Tibial nerve (tissue), 4 donors: ENCODE data around the gene CNTF.

Source experiments
- EP300 ChIP-seq, 2 donors: sonication (generic); formaldehyde crosslinking; IDR thresholded peaks; one replicate each; pipeline ENCODE4 v1.6.1; 2017; ENCODE audit warnings: antibody characterized with exemption in 2 of 2, mild to moderate bottlenecking in 1 of 2
- POLR2A ChIP-seq, 2 donors: fragments of 450-650 bp; IDR thresholded peaks; one replicate each; pipeline ENCODE4 v1.6.1; 2017; ENCODE audit warnings: antibody characterized with exemption in 2 of 2, mild to moderate bottlenecking in 2 of 2, moderate library complexity in 2 of 2
- TF ChIP-seq, protein P1 (sequence below), 5 experiments: fragments of 200-600 bp in 3 of 5; fragments of 450-650 bp in 2 of 5; sonication (generic) in 3 of 5; IDR thresholded peaks; one replicate each; pipeline ENCODE4 v1.5.1; 2016 to 2019; ENCODE audit warnings: antibody characterized with exemption in 5 of 5, mild to moderate bottlenecking in 3 of 5, moderate library complexity in 2 of 5

DNA sequence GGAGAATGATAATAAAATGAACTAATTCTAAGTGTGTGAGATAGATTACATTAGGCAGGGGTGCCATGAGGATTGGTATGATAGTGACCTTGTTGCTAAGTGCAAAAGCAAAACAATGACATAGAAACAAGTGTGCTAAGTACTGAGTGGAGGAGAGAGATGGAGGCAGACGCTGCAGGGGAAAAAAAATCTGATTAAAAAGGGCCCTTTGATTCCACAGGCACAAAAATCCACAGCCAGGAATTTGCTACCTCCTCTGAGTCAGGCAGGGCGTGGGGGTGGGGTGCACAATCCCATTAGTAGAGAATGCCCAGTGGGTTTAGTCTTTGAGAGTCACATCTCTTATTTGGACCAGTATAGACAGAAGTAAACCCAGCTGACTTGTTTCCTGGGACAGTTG lies at the start of gene CNTF:
- TF ChIP-seq, protein P1, sequence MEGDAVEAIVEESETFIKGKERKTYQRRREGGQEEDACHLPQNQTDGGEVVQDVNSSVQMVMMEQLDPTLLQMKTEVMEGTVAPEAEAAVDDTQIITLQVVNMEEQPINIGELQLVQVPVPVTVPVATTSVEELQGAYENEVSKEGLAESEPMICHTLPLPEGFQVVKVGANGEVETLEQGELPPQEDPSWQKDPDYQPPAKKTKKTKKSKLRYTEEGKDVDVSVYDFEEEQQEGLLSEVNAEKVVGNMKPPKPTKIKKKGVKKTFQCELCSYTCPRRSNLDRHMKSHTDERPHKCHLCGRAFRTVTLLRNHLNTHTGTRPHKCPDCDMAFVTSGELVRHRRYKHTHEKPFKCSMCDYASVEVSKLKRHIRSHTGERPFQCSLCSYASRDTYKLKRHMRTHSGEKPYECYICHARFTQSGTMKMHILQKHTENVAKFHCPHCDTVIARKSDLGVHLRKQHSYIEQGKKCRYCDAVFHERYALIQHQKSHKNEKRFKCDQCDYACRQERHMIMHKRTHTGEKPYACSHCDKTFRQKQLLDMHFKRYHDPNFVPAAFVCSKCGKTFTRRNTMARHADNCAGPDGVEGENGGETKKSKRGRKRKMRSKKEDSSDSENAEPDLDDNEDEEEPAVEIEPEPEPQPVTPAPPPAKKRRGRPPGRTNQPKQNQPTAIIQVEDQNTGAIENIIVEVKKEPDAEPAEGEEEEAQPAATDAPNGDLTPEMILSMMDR (IDR thresholded peaks at IDR 0.05) = no peak
- TF ChIP-seq POLR2A (IDR thresholded peaks at IDR 0.05) (no peak), EP300 (IDR thresholded peaks at IDR 0.05) (no peak)
